Stimulated activated CD4-positive, alpha-beta T cell treated with anti-CD3 and anti-CD28 coated beads, Interleukin-15, amount 100 ng/mL, for 1 hour (primary cell): ENCODE data around the gene RHBG.

ENCODE experiments used
- DNase-seq, 2 donors: peaks; one replicate each; pipeline ENCODE4 v3.0.0-alpha.2; 2020; ENCODE audit warnings: low read depth in 1 of 2, low spot score in 1 of 2

RHBG gene

DNA sequence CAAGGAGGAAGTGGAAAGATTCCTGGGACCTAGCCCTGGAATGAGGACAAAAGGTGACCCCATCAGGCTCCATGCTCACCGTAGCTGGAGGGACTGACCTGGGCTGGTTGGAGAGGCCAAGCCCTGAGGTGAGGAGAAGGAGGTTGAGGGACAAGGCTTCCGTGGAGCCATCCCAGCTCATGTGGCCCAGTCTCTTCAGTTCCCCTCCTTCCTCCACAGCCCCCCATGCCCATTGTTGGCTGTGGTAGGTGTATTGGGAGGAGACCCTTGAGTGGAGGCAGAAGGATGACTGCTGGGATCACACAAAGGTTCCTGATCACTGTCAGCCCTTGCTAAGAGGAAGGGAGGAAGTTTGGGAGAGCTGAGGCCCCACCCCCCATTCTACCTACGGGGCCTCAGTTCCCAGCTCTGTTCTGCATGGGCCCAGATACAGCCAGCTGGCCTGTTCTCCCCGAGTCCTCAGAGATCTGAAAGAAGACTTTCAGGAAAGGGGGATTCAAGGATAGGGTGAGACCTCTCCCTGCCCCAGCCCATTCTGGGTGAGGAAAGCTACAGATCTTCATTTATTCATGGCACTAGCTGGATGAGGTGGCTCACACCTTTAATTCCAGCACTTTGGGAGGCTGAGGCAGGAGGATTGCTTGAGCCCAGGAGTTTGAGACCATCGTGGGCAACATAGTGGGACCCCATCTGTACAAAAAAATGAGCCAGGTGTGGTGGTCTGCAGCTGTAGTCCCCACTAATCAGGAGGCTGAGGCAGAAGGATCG, 17.3 kb downstream of the RHBG start:
- DNase-seq = no peak

DNA sequence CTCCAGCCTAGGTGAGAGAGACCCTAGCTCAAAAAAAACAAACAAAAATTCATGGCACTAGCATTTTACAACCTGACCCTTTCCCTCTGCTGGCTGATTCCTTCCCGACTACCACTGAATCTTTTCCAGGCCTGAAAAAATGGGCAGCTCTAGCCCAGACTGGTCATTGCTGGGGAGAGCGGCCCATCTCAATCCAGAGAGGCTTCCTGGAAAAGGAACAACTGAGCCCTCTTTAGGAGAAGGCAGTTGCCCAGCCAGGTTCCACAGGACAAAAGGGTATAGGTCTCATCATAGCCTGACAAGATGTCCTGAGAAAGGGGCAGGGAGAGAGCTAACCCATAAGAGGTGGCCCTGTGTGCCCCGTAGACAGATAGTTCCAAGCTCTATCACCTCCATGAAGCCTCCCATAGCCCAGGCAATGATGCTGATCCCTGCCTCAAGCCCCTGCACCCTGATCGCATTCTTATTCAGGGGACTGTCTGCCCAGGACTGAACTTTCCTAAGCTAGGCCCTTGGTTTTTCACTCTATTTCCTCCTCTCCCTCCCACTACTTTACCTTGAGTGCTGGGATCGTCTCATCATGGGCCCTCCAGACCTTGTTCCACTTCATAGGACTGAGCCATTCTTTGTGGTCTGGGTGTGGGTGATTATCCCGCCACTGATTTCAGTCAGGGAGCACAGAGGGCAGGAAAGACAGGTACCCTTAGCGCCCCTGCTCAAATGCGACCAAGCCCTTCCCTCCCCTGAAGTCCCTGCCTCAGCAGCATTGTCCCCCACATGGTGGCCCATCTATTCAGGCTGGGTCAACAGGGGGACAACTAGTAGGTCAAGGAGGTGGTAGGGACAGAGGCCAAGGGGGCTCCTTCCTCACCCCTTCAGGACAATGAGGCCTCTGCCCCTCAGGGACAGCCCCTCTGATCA, 18.2 kb downstream of the RHBG start:
- DNase-seq = no peak

DNA sequence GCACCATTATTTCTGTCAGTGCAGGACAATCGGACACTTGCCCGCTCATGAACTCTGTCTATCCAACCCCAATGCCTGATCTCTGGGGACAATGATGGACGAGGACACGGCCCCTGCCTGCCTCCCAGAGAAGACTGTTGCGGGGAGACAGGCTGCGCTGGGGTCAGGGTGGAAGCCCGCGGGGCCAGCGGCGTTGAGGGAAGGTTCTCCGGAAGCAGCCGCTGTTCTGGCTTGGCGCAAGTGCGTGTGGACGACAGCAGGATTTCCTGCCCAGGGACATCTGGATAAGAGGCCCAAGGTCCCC, 18.8 kb downstream of the RHBG start:
- DNase-seq = no peak

DNA sequence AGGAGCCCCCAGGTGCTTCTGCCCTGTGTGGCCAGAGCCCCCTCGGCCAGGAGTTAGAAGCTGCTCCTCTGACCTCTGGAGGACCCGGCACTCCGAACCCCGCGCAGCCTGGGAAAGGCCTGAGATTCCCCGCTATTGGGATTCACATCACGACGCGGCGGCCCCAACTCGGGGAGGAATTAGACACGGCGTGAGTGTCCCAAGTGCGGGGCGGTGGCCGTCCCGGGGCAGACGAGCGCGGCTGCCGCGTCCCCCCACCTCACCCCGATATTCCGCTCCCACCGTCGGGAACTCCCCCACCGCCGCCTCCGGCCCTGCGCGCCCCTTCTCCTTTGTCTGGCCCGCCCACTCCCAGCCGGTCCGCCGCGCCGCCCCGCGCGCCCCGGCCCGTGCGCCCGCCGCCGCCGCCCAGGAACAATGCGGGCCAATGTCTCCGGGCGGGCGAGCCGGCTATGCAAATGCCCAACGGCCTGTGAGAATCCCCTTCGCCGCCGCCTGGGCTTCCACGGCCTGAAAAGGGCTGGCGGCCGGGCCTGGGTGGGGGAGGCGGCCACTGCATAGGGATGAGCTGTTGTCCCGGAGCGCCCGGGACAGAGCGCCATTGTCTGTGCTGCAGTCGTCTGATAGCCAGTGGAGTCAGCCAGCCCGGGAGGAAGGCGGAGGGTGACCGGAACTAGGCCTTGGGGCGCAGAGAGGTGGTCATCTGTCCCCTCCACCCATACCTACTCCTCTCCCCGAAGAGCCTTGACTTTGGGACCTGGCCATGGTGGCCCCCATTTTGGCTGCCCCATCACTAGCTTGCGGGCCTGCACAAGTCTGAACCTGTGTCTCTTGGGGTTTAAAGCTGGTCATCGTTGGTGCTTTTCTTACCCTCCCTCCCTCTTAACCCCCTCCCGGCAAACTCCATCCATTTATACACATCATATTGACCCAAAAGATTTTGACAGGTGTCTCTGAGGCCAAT, 19.4 kb downstream of the RHBG start:
- DNase-seq = no peak

DNA sequence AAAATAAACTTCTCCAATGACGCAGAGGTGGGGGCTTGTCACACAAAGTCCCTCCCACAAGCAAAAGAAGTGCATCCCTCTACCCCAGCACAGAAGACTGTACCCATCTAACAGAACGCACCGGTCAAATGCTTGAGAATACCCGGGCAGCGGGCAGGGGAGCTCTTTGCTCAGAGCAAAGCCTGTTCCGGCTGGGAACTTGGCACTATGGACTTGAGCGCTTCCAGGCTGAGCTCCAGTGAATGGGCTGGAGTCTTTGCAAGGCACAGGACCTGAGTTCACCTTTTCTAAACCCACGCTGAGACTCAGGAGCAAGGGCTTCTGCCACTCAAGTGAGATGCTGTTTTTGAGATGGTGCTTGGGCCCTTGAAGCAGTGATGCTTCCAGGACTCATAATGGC, 20.3 kb downstream of the RHBG start:
- DNase-seq = no peak

DNA sequence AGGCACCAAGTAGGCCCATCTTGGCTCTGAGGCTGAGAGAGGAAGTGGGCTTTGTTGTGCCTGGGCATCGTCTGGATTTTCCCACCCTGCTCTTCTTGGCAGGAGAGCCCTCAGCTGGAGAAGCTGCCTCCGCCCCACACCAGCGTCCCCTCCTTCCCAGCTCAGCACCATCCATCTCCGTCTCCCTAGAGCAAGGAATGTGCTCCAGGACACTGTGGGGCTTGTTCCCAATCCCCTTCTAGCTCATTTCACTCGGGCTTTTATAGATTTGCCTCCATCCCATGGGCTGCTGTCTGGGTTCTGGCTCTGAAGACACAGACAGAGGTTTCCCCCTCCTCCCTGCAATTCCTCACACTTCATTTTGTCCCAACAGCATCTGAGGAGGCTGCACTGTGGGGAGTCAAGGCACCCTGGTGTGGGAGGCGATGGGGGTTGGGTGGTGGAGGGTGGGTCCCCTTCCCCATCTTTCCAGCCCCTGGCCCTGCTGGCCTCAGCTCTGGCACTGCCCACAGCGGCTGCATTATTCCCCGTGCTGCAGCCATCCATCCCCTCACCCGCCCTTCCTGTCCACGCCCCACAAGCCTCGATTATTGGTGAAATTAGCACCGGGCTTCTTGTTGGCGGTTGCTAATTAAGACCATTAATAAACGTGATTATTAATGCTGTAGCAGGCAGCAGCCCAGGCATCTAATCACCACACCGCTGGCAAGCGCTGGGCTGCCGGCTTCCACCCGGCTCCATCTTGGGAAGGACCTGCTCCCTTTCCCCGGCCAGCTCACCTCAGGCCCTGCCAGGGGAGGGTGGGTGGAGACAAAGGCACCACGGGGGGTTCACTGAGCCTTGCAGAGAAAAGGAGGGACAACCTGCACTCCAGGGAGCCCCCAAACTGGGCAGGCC, 21.7 kb downstream of the RHBG start:
- no peak for DNase-seq

DNA sequence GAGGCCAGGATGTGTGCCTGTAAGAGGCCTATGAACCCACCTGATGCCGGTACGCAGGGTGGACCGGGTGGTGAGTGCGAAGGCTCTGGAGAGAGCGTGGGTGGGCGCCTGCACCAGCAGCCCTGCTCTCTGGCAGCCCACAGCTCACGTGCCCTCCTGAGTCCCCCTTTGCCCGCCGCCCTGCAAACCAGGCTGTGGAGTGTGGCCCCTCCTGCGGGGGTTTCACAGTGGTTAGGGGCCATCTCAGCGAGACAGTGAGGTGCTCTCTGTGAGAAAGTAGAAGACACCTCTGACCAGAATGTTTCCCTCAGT, 22.3 kb downstream of the RHBG start:
- no peak for DNase-seq

DNA sequence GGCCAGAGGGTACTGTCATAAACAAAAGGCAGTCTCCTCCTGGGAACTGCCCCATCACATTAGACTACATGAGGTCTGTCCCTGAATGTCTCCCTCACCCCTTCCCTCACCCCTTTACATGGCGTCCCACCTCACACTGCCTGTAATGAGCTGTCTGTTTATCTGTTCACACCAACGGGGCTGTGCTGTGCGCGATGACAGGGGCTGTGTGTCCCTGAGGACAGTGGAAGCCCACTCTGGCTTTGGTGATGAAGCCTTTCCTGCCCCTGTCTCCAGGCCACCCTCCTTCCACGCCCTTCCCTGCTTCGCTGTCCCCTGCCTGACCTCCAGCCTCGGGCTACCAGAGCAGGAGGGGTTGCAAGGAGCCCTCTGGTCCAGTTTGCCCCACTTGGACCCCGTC, 22.7 kb downstream of the RHBG start:
- DNase-seq = no peak

DNA sequence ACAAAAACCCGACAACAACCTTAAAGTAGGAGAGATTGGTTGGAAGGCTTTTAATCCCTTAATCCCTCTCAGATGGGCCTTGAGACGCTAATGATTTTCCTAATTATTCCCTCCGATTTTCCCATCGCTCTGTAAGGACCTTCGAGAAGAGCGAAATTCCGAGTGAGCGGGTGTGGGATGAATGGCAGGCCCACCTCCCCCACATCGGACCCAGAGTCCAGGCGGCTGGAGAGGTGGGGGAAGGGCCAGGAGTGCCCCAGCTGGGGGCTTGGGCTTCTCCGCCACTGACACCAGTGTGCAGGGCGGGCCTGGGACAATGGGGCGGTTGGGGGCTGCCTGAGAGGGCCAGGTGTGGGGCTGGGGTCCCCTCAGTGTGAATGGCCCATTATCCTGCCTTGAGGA, 23.4 kb downstream of the RHBG start:
- DNase-seq = no peak

DNA sequence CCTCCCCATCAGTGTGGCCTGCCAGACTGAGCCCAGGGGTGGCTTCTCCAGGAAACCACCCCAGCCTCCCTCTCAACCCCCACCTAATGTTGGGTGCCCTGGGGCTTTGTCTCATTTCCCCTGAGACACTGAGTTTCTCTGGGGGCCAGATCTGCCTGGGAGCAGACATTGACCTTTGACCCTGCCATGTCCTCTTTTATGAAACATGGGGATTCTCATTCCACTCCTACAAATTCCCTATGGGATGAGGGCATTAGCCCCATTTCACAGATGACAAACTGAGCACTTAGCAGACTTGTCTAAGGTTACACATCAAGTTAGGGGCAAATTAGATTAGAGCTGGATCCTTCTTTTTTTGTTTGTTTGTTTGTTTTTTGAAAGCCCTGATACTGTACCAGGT, 24.1 kb downstream of the RHBG start:
- no peak for DNase-seq

DNA sequence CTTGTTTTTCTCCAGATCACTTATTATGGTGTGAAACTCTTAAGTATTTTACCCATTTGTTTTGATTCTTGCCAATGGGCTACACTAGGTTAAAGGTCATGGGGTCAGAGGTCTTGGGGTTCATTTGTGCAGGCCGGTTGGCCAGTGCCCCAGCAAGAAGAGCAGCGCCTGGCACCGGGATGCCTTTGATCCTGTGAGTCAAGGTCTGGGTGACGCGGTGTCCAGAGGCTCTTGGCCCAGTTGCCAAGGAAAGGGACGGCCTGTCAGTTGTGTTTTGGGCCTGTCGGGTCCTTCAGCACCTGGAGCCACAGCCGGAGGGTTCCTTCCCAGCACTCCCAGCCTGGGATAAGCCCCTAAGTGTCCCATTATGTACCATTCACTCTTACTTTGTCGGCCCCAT, 25.1 kb downstream of the RHBG start:
- DNase-seq = no peak

DNA sequence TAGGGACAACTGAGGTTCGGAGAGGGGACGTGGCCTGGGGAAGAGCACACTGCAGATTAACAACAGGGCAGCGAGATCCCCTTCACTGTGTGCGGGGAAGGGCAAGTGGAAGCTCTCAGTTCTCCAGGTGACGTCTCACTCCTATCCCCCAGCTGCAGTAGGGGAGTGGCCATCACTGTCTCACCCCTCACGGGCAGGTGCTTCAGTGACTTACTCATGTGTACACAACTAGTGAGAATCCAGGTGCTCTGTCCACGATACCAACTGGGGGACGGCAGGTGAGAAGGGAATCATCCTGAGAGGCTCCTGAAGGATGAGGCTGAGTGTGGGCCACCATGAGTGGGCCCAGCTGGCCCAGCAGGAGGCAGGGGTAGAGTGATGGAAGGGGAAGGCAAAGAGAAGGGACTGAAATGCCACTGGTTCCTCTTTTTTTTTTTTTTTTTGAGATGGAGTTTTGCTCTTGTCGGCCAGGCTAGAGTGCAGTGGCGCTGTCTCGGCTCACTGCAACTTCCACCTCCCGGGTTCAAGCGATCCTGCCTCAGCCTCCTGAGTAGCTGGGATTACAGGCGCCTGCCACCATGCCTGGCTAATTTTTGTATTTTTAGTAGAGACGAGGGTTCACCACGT, 25.9 kb downstream of the RHBG start:
- DNase-seq = no peak

DNA sequence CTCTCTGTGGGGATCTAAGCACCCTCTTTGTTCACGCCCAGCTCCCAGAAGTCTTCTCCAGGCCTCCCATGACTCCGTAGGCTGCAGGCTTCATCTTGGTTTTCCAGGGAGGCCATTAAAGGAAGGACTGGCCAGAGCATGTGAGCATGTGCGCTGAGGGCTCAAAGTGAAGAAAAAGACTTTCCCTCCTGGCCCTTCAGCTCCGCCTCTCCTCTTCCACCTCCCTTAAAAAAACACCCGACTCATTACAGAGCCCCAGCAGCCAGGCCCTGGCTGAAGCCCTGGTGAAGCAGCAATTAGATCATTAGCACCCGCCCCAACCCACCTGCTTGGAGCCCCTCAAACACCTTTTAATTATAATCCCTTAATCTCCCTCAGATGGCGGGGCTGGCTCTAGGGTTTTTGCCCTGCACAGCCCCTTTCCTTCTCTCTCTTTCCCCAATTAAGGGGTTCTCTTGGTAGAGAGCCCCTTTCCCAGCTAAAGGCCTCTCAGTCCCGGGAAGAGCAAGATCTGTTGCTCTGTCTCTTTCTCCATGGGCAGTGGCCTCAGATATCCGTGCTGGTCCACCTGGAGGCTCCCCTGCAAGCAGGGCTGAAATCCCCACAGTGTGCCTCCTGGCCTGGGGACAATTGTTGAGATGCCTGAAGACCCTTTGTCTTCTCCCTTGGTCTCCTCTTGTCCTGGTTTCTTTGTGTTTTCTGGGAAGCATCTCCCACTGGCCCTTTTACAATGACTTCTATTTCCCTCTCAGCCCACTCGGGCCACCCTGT, 30.5 kb downstream of the RHBG start:
- no peak for DNase-seq

DNA sequence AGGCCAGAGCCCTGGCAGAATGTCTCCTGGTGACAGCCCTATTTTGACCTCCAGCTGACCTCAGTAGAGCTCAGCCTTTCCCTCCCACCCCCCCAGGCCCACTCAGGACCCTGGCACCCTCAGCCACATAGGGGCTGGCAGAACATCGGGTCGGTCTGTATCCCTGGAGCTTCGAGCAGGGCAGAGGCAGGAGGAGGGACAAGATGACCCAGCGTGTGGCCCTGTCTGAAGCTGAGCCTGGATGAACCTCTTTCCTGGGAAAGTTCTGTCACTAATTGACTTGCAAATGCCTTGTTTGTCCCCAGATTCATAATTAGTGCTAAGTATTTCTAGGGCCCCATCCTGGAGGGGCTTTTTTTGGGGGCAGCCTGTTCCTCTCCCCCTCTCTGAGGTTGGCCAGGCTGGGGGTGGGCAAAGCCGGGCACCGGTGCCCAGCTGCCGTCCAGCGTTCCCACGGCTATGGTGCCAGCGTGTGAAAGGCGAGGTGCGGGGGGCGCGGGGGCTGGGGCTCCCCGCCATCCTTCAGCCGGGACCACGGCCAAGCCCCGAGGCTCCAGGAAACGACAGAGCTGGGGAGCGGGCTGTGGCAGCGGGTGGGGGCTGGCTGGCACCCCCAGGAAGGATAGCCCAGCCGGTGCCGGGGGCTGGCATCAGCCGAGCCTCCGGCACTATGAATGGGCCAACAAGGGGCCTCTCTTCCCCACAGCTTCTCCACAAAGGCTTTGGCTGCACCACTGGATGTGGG, 31.4 kb downstream of the RHBG start:
- no peak for DNase-seq

DNA sequence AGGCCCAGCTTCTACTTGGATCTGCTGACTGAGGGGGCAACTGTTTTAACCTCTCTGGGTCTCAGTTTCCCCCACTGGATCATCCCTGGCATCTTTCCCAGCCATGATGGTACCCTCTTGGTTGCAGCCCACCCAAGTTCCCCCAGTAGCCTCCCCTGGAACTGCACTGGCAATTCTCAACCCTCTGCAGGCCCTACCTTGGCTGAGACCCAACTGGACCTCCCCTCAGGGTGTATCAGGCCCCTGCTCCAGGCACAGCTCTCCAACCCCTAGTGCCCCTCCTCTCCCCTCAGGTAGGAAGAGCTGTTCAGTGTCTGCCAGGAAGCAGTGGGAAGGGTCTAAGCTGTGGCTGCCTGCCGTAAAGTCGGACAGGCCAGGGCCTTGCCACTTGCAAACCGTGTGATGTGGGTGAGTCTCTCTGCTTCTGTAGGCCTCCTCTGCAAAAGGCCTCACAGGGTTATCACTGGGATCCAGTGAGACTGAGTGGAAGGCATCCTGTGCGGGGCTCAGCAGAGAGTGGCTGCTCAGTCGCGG, 32.1 kb downstream of the RHBG start:
- no peak for DNase-seq

DNA sequence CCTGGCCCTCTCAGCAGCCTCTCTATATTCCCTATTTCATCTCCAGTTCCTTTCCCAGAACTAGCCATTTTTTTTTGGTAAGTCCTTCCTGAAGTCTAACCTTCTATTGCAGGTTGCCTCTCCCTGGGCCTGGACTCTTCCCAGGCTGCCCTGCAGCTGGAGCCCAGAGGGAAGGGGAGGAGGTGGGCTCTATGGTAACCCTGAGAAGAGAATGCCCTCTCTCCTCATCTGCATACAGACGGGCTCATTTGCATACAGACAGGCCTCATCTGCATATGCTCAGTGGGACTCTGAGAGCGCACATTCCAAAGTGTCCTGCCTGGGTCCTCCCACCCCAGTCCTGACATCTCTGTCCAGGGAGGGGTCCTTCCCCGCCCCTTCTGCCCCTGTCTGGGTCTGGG, 32.7 kb downstream of the RHBG start:
- DNase-seq = no peak

DNA sequence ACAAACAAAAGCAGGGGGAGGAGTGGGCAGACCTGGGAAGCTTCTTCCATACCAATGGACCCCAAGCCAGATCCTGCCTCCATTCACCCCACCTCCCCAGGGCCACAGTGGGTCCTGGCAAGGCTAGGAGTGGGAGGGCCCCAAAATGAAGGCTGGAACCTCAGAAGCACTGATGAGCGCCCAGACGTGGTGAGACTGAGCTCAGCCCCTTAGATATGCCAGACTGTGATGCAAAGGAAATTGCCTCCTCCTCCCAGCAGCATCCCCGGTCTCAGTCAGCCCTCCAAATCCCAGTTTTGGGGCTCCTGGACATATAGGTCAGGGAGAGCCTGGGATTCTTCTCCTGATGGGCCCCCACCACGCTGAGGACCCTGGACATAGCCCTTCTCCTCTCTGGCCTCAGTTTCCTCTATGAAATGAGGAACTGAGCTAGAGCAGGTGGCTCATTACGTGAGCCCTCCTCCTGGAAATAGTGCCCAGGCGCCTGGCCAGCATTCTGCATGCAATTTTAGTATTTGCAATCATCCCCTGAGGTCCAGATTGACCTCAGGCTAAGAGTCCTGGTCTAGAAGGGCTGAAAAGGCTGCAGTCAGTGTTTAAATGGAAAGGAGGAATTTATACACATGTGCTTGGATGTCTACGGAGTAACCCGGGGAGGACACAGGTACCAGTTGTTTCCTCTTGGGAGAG, 33.5 kb downstream of the RHBG start:
- DNase-seq = no peak

DNA sequence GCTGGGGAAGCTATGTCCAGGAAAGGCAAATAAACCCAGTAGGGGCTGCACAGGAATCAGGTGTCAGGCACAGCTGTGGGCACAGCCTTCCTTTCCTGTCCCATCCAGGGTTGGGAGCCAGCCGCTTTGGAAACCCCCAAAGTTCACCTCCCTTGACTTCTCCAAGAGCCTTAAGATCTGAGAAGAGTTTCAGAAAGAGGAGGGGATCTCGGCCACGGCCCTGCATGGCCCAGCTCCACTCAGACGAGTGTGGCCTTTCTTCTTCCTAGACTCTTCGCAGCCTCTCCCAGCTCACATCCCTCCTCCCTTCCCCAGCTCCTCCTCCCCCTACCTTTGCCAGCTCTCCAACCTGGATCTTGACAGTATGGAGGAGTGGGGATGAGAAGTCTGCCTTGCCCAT, 36.7 kb downstream of the RHBG start:
- no peak for DNase-seq
